Measurements from ENCODE around the gene GNAL. TPM values are rescaled to one million over a fixed set of nuclear protein-coding genes. Genes with fewer than 3 reads are reported as not detected.

The GNAL gene
- total RNA-seq, 1 experiment from 2014 or later = 28.4 TPM

DNA sequence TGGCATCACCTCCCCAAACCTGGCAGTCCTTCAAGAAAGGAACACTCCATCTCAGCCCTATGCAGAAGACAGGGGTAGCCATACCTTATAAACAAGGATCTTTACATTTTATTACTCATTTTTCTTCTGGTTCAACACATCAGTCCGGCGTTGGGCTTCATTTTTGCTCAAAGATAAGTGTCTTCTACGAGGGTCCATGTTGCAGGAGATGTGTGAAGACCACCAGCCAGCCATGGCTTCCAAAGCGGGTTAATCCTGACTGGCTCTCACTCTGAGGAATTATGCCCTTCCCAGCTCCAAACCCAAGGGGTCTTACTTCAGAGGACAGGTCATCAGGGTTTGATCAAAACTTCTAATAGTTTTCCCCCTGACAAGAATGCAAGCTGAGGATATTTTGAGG, 23.9 kb upstream of the GNAL start:
- Mint-ChIP-seq H3K9me3 (ENCODE audit: unreplicated experiment) (no peaks in the 10 kb centered on the region), H3K4me1 (ENCODE audit: low read depth, unreplicated experiment) (peaks cover 6% of the 10 kb centered on the region), H3K27me3 (ENCODE audit: insufficient read depth, unreplicated experiment) (no peaks in the 10 kb centered on the region), H3K4me3 (ENCODE audit: unreplicated experiment) (no peak overlapping the region), H3K27ac (ENCODE audit: unreplicated experiment) (no peak overlapping the region), H3K36me3 (ENCODE audit: insufficient read depth, unreplicated experiment) (no peaks in the 10 kb centered on the region)
- H3K9me3 ChIP-seq = peaks cover 4% of the 10 kb centered on the region; the same call in 1 of the 2 replicates
- no peaks in the 10 kb centered on the region for H3K36me3 ChIP-seq (ENCODE audit: control insufficient read depth, insufficient read depth, low read length)
- H3K4me3 ChIP-seq (ENCODE audit: low read depth, low read length) = no peak overlapping the region
- peaks cover 8% of the 10 kb centered on the region; the same call in 1 of the 2 replicates for H3K4me1 ChIP-seq
- no peak for DNase-seq
- intact Hi-C loops (cut with micrococcal nuclease; ENCODE audit: unreplicated experiment) = no loop called here
- H3K27me3 ChIP-seq (replicated peaks; ENCODE audit: control insufficient read depth, insufficient read depth, low read length) = 0 out of 2 replicates have a peak, but pooled peaks cover 2% of the 10 kb centered on the region
- ChIA-PET CTCF (interaction anchor here (1.1 kb wide), 1 partner anchor 68 kb away, joined by 3 read pairs; no protein-coding TSS in a partner anchor), POLR2A (interaction anchor here (0.6 kb wide), 1 partner anchor 893 kb away, joined by 3 read pairs; no protein-coding TSS in a partner anchor)
- BruUV-seq (replicated peaks) = no TSS peak
- TF ChIP-seq, protein P1, sequence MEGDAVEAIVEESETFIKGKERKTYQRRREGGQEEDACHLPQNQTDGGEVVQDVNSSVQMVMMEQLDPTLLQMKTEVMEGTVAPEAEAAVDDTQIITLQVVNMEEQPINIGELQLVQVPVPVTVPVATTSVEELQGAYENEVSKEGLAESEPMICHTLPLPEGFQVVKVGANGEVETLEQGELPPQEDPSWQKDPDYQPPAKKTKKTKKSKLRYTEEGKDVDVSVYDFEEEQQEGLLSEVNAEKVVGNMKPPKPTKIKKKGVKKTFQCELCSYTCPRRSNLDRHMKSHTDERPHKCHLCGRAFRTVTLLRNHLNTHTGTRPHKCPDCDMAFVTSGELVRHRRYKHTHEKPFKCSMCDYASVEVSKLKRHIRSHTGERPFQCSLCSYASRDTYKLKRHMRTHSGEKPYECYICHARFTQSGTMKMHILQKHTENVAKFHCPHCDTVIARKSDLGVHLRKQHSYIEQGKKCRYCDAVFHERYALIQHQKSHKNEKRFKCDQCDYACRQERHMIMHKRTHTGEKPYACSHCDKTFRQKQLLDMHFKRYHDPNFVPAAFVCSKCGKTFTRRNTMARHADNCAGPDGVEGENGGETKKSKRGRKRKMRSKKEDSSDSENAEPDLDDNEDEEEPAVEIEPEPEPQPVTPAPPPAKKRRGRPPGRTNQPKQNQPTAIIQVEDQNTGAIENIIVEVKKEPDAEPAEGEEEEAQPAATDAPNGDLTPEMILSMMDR (IDR thresholded peaks at IDR 0.05; ENCODE audit: insufficient read depth in 1 of 2, low read depth in 1 of 2, low read length in 1 of 2, severe bottlenecking in 1 of 2, unreplicated experiment in 1 of 2) = no peak

DNA sequence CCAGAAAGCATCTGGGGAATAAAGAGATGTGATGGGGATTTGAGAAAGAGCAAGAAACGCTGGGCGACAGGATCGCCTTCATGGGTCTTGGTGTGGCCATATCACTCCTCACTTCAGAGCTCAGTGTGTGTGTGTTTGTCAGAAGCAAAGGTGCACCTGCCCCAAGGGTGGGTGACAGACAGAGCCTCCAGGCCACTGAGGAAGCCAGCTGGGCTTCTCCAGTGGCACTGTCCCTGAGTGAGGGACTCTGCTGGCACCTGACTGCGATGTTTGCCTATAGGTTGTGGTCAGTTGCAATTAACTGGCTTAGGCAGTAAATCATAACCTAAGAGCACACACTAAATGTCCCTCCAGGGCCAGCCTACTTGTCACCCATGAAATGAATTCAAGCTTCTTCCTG, 23.5 kb upstream of the GNAL start:
- ChIA-PET CTCF (interaction anchor here (1.1 kb wide), 1 partner anchor 67 kb away, joined by 3 read pairs; no protein-coding TSS in a partner anchor), POLR2A (no interaction called here)
- BruUV-seq (replicated peaks) = no TSS peak
- Mint-ChIP-seq H3K4me3 (ENCODE audit: unreplicated experiment) (no peak overlapping the region), H3K9me3 (ENCODE audit: unreplicated experiment) (no peaks in the 10 kb centered on the region), H3K27ac (ENCODE audit: unreplicated experiment) (no peak overlapping the region), H3K27me3 (ENCODE audit: insufficient read depth, unreplicated experiment) (no peaks in the 10 kb centered on the region), H3K36me3 (ENCODE audit: insufficient read depth, unreplicated experiment) (no peaks in the 10 kb centered on the region), H3K4me1 (ENCODE audit: low read depth, unreplicated experiment) (peaks cover 6% of the 10 kb centered on the region)
- intact Hi-C loops (cut with micrococcal nuclease; ENCODE audit: unreplicated experiment) = no loop called here
- peaks cover 4% of the 10 kb centered on the region; the same call in 1 of the 2 replicates for H3K9me3 ChIP-seq
- no peak overlapping the region for H3K4me3 ChIP-seq (ENCODE audit: low read depth, low read length)
- 0 out of 2 replicates have a peak, but pooled peaks cover 2% of the 10 kb centered on the region for H3K27me3 ChIP-seq (replicated peaks; ENCODE audit: control insufficient read depth, insufficient read depth, low read length)
- no peak for DNase-seq
- peaks cover 8% of the 10 kb centered on the region; the same call in 1 of the 2 replicates for H3K4me1 ChIP-seq
- TF ChIP-seq, protein P1 (IDR thresholded peaks at IDR 0.05; ENCODE audit: insufficient read depth in 1 of 2, low read depth in 1 of 2, low read length in 1 of 2, severe bottlenecking in 1 of 2, unreplicated experiment in 1 of 2) = no peak
- no peaks in the 10 kb centered on the region for H3K36me3 ChIP-seq (ENCODE audit: control insufficient read depth, insufficient read depth, low read length)

DNA sequence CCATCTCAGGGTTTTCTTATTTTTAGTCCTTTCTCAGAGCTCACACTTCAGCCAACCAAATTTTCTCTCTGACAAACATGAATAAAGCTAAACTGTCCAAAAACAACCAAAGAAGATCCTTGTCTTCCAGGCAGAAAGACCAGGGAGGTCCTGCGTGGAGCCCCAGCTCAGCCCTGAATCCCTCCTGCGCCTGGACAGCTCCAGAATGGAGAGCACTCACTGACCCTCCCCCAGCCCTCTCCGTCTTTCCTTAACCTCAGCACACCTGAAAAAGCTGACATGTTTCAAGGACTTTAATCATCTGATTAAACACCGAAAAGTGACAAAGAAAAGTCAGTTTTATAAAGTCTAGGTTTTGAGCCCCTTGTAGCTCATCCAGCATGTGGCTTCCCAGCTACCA, 22.9 kb upstream of the GNAL start:
- H3K4me1 Mint-ChIP-seq (ENCODE audit: low read depth, unreplicated experiment) = peaks cover 6% of the 10 kb centered on the region

More for the DNA sequence above, 22.9 kb upstream of the GNAL start:
- no peaks in the 10 kb centered on the region for H3K9me3 Mint-ChIP-seq (ENCODE audit: unreplicated experiment)
- H3K4me1 ChIP-seq = peaks cover 8% of the 10 kb centered on the region; the same call in 1 of the 2 replicates
- ChIA-PET CTCF (interaction anchor here (1.1 kb wide), 1 partner anchor 67 kb away, joined by 3 read pairs; no protein-coding TSS in a partner anchor), POLR2A (no interaction called here)
- no peak overlapping the region for H3K4me3 ChIP-seq (ENCODE audit: low read depth, low read length)
- H3K4me3 Mint-ChIP-seq (ENCODE audit: unreplicated experiment) = no peak overlapping the region
- no peaks in the 10 kb centered on the region for H3K36me3 ChIP-seq (ENCODE audit: control insufficient read depth, insufficient read depth, low read length)
- no peak for DNase-seq
- intact Hi-C loops (cut with micrococcal nuclease; ENCODE audit: unreplicated experiment) = no loop called here
- 0 out of 2 replicates have a peak, but pooled peaks cover 2% of the 10 kb centered on the region for H3K27me3 ChIP-seq (replicated peaks; ENCODE audit: control insufficient read depth, insufficient read depth, low read length)
- TF ChIP-seq, protein P1 (IDR thresholded peaks at IDR 0.05; ENCODE audit: insufficient read depth in 1 of 2, low read depth in 1 of 2, low read length in 1 of 2, severe bottlenecking in 1 of 2, unreplicated experiment in 1 of 2) = no peak
- H3K36me3 Mint-ChIP-seq (ENCODE audit: insufficient read depth, unreplicated experiment) = no peaks in the 10 kb centered on the region
- H3K9me3 ChIP-seq = peaks cover 4% of the 10 kb centered on the region; the same call in 1 of the 2 replicates
- no peaks in the 10 kb centered on the region for H3K27me3 Mint-ChIP-seq (ENCODE audit: insufficient read depth, unreplicated experiment)
- no TSS peak for BruUV-seq (replicated peaks)
- no peak overlapping the region for H3K27ac Mint-ChIP-seq (ENCODE audit: unreplicated experiment)

All from Caco-2 (cell line).